Medulla oblongata (tissue), 1 donor: Measurements from ENCODE around the gene CHAC1.

Experiments used
- DNase-seq: peaks from one replicate; pipeline ENCODE4 v3.0.0-alpha.2; 2015; ENCODE audit errors: extremely low spot score

Gene CHAC1

DNA sequence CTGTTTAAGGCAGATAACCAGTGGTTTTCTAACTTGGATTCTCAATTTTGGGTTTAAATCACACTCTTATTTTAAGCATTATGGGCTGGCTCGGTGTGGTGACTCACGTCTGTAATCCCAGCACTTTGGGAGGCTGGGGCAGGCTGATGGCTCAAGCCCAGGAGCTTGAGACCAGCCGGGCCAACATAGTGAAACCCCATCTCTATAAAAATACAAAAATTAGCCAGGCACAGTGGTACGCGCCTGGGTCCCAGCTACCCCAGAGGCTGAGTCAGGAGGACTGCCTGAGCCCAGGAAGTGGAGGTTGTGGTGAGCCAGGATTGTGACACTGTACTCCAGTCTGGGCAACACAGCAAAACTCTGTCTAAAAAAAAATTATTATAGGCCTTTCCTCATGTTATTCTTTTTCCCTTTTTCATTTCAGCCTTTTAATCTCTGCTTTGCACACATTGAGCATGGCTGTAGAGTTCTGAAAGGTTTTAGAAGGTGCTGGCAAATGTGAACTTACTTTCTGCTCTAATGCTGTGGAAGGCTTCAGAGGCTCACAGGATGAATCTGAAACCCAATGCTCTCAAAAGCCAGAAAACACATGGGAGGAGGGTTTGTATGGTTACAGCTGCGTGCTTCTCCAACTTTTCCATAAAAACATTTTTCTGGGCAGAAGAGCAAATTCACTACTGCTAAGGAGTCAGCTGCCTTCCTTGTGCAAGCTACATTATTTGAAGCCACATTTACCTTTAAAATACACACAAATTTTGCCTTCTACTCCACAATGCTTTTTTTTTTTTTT is 32.5 kb downstream of the CHAC1 start:
- DNase-seq: no peak

DNA sequence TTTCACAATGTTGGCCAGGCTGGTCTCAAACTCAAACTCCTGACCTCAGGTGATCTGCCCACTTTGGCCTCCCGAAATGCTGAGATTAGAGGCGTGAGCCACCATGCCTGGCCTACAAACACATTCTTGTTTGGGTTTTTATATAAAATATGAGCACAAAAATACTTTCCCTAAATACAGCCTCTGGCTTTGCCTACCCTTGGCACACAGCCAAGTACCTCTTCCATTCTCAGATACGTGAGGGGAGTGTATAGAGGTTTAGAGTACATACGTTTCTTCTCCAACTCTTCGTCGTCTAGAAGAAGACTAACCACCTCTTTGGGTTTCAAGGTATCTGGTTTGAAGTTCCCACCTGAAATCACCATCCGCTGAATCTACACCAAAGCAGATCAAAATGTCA is 33.5 kb downstream of the CHAC1 start:
- no peak for DNase-seq

DNA sequence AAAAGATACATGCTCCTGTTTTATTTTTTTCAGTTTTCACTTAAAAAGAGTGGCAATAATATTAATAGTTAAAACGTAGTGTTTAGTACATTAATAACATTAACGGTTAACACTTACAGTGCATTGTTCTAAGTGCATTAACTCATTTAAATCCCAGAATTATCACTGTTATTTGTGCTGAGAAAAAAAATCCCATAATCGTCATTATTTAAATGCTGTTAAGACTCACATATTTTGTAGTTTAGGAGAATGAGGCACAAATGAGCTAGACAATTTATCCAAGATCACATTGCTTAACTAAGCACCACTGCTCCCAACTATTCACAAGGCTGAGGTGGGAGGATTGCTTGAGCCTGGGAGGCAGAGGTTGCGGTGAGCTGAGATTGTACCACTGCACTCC is 34.9 kb downstream of the CHAC1 start:
- no peak for DNase-seq

- DNase-seq: no peak
These were observed 36.8 kb downstream of the CHAC1 start for GRCh38 chr15:40990080-40990479.

- DNase-seq: no peak
These were observed 37.5 kb downstream of the CHAC1 start for GRCh38 chr15:40990789-40991188.

- no peak for DNase-seq
These were observed 38.1 kb downstream of the CHAC1 start for GRCh38 chr15:40991355-40991754.

- DNase-seq: no peak
These were observed 39.0 kb downstream of the CHAC1 start for GRCh38 chr15:40992241-40992741.

- DNase-seq: no peak
These were observed 39.6 kb downstream of the CHAC1 start for GRCh38 chr15:40992825-40993224.

- no peak for DNase-seq
These were observed 42.4 kb downstream of the CHAC1 start for GRCh38 chr15:40995656-40996055.

DNA sequence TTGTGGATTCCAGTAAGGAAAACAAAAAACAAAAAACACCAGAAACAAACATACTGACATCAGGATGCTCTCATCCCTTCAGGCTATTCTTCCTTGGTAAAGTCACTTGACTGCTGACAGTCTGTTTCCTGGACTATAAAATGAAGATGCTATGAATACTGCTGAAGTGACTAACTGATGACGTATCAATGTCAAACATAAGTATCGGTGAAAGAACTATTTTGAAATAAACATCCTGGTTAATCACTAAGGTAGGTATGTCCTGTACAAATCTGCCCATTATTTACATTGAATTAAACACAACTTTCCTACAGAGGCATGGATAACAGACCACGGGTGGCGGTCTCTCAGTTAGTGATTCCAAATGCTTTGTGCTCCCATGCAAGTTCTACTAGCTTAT is 45.9 kb downstream of the CHAC1 start:
- no peak for DNase-seq

DNA sequence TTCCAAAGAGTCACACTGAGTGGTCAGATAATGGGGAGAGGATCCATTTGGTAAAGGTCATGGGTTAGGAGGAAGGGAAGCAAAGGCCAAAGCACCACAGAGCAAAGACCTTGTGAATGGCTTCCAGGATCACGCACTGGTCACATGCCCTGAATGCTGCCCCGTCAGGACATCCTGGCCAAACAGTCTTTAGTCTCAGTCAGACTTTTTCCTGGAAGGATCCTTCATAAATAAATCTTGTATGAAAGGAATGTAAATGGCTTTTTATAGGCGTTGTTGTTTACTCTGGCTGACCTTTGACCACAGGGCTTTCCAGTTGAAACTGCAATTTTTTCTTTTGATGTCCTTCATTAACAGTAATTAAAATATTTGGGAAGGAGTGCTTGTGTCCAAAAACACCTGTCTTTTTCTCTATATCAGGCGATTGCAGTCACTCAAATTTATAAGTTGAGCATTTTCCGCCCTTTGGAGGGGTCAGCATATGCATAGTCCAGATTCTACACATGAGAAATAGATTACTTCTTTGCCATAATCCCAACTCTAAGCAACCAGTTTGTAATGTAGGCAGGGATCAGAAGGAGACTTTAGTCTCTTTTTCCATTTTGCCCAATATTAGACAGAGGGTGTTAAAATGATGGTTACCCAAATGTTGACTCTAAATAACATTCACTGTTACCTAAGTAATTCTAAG is 48.4 kb downstream of the CHAC1 start:
- no peak for DNase-seq

DNA sequence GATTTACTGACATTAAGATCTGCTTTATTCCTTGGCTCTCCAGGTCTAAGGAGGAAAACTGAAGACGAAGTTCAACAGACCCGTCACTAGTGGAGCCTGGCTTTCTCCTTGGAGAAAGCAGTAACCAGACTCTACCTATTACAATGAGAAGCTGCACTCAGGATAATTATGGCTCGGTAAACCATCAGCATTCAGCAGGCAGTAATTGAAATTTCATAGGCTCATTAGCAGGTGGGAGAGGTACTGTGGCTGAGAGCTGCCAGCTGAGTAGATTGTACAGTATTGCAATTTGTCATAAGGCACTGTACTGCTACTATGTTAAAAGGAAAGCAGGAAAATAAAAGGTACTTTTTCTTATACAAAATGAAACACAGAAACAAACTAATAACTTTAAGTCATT is 51.2 kb downstream of the CHAC1 start:
- DNase-seq: no peak
